ENCODE measurements around the gene MPPED2. TPM values are rescaled to one million over a fixed set of nuclear protein-coding genes. Genes with fewer than 3 reads are reported as not detected.

Gene MPPED2
- total RNA-seq, 4 donors from 2014 or later: 2.2 to 4.6 (median 3.3) TPM

GRCh38 chr11:30568931-30569330 is 17.2 kb downstream of the MPPED2 start:
- Histone ChIP-seq H3K36me3 (no peaks in the 10 kb centered on the region), H3K4me3 (no peak overlapping the region), H3K4me1 (peaks cover 0 to 5% (median 0%) of the 10 kb centered on the region in 4 donors), H3K9me3 (no peaks in the 10 kb centered on the region), H3K27me3 (no peaks in the 10 kb centered on the region), H3K27ac (replicated peaks in 1 of 4) (no peak overlapping the region)
- no peak for DNase-seq (ENCODE audit: extremely low spot score)
- TF ChIP-seq POLR2A (IDR thresholded peaks at IDR 0.05; ENCODE audit: low read depth) (no peak), POLR2AphosphoS5 (IDR thresholded peaks at IDR 0.05) (no peak), EP300 (IDR thresholded peaks at IDR 0.05) (no peak)
- TF ChIP-seq, protein P1, sequence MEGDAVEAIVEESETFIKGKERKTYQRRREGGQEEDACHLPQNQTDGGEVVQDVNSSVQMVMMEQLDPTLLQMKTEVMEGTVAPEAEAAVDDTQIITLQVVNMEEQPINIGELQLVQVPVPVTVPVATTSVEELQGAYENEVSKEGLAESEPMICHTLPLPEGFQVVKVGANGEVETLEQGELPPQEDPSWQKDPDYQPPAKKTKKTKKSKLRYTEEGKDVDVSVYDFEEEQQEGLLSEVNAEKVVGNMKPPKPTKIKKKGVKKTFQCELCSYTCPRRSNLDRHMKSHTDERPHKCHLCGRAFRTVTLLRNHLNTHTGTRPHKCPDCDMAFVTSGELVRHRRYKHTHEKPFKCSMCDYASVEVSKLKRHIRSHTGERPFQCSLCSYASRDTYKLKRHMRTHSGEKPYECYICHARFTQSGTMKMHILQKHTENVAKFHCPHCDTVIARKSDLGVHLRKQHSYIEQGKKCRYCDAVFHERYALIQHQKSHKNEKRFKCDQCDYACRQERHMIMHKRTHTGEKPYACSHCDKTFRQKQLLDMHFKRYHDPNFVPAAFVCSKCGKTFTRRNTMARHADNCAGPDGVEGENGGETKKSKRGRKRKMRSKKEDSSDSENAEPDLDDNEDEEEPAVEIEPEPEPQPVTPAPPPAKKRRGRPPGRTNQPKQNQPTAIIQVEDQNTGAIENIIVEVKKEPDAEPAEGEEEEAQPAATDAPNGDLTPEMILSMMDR (IDR thresholded peaks at IDR 0.05): no peak
- intact Hi-C loops (cut with DNase I): no loop called here
- 88% methylated on average over 8 of the region's 8 CpGs for WGBS

- Histone ChIP-seq H3K27me3 (no peaks in the 10 kb centered on the region), H3K27ac (replicated peaks in 1 of 4) (no peak overlapping the region), H3K9me3 (no peaks in the 10 kb centered on the region), H3K4me3 (no peak overlapping the region), H3K36me3 (no peaks in the 10 kb centered on the region), H3K4me1 (peaks cover 0 to 5% (median 0%) of the 10 kb centered on the region in 4 donors)
- DNase-seq (ENCODE audit: extremely low spot score): no peak
- WGBS: 96% methylated on average over 1 of the region's 1 CpG
- TF ChIP-seq, protein P1 (IDR thresholded peaks at IDR 0.05): no peak
- intact Hi-C loops (cut with DNase I): no loop called here
These were observed 18.5 kb downstream of the MPPED2 start for GRCh38 chr11:30567644-30568043.

- TF ChIP-seq POLR2A (IDR thresholded peaks at IDR 0.05; ENCODE audit: low read depth) (no peak), EP300 (IDR thresholded peaks at IDR 0.05) (no peak), POLR2AphosphoS5 (IDR thresholded peaks at IDR 0.05) (no peak)
- TF ChIP-seq, protein P1 (IDR thresholded peaks at IDR 0.05): no peak
- intact Hi-C loops (cut with DNase I): no loop called here
- Histone ChIP-seq H3K27ac (replicated peaks in 1 of 4) (no peak overlapping the region), H3K4me1 (peaks cover 0 to 5% (median 0%) of the 10 kb centered on the region in 4 donors), H3K36me3 (no peaks in the 10 kb centered on the region), H3K27me3 (no peaks in the 10 kb centered on the region), H3K4me3 (no peak overlapping the region), H3K9me3 (no peaks in the 10 kb centered on the region)
- DNase-seq (ENCODE audit: extremely low spot score): no peak
- WGBS: 63% methylated on average over 5 of the region's 5 CpGs
These were observed 19.0 kb downstream of the MPPED2 start for GRCh38 chr11:30567120-30567519.

GRCh38 chr11:30566482-30566881 is 19.7 kb downstream of the MPPED2 start:
- no peaks in the 10 kb centered on the region for H3K27me3 ChIP-seq
- intact Hi-C loops (cut with DNase I): no loop called here
- no peaks in the 10 kb centered on the region for H3K36me3 ChIP-seq
- WGBS: 79% methylated on average over 3 of the region's 3 CpGs
- no peak overlapping the region for H3K4me3 ChIP-seq
- no peaks in the 10 kb centered on the region for H3K9me3 ChIP-seq
- DNase-seq (ENCODE audit: extremely low spot score): no peak
- H3K4me1 ChIP-seq: peaks cover 0 to 5% (median under 1%) of the 10 kb centered on the region in 4 donors
- TF ChIP-seq POLR2A (IDR thresholded peaks at IDR 0.05; ENCODE audit: low read depth) (no peak), POLR2AphosphoS5 (IDR thresholded peaks at IDR 0.05) (no peak), EP300 (IDR thresholded peaks at IDR 0.05) (no peak)
- TF ChIP-seq, protein P1 (IDR thresholded peaks at IDR 0.05): no peak
- no peak overlapping the region for H3K27ac ChIP-seq (replicated peaks in 1 of 4)

DNA sequence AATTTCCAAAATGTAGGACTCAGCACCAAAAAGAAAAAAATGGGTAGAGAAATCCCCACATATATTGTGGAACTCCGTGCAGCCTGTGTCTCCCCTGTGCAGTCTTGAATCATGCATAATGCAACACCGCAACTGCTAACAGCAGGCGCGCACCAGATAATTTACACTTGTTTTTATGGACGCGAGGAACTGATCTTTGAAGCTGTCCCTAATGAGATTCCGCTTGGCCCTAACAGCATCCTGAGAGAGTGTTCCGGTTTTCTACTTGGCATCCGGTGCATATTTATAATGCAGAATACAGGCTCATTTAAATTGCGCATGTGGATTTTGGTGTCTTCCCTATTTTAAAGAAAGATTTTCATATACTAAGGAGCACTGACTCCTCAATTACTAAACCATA is 21.1 kb downstream of the MPPED2 start:
- Histone ChIP-seq H3K27me3 (no peaks in the 10 kb centered on the region), H3K4me3 (no peak overlapping the region), H3K4me1 (peaks cover 0 to 15% (median 6%) of the 10 kb centered on the region in 4 donors), H3K36me3 (no peaks in the 10 kb centered on the region), H3K9me3 (no peaks in the 10 kb centered on the region), H3K27ac (replicated peaks in 1 of 4) (no peak overlapping the region)
- WGBS: 67% methylated on average over 10 of the region's 10 CpGs
- no peak for DNase-seq (ENCODE audit: extremely low spot score)
- intact Hi-C loops (cut with DNase I): no loop called here
- TF ChIP-seq EP300 (IDR thresholded peaks at IDR 0.05): no peak
- TF ChIP-seq POLR2AphosphoS5 (IDR thresholded peaks at IDR 0.05): no peak
- no peak for TF ChIP-seq POLR2A (IDR thresholded peaks at IDR 0.05; ENCODE audit: low read depth)
- TF ChIP-seq, protein P1 (IDR thresholded peaks at IDR 0.05): no peak

Data from esophagus muscularis mucosa (tissue), 4 donors.